PC-9 (cell line): Measurements from ENCODE around the gene ARHGAP22. TPM values are rescaled to one million over a fixed set of nuclear protein-coding genes. Genes with fewer than 3 reads are reported as not detected.

ENCODE experiments used
- BruUV-seq: library from RNA; stranded (reverse); fragments of 400-500 nt; replicated peaks from 2 replicates; lab custom pipeline; 2021; lab: Mats Ljungman, UMichigan
- CTCF ChIA-PET: fragments of 300-600 bp; sonication (Branson Sonifier 250); formaldehyde crosslinking; loops from one replicate; lab custom pipeline; 2022; ENCODE audit warnings: antibody characterized with exemption; lab: Charles Lee
- POLR2A ChIA-PET: fragments of 300-600 bp; sonication (Branson Sonifier 250); formaldehyde crosslinking; loops from one replicate; lab custom pipeline; 2022; ENCODE audit warnings: antibody characterized with exemption; ENCODE audit not compliant: unreplicated experiment; lab: Charles Lee
- DNase-seq, 2 experiments: peaks; one replicate each; pipeline versions ENCODE4 v3.0.0 to v3.0.0-alpha.2; 2015 to 2022; ENCODE audit warnings: mixed read lengths in 1 of 2
- H2AFZ ChIP-seq: fragments of 200-600 bp; sonication (generic); 2 replicates; pipeline ENCODE4 v1.8.1; 2017; ENCODE audit warnings: antibody characterized with exemption
- H3F3A ChIP-seq: fragments of 200-600 bp; sonication (generic); 2 replicates; pipeline ENCODE4 v1.8.1; 2017; ENCODE audit warnings: antibody characterized with exemption, mild to moderate bottlenecking, low read depth; ENCODE audit not compliant: insufficient read depth
- H3K27ac ChIP-seq: fragments of 200-600 bp; sonication (generic); 2 replicates; pipeline ENCODE4 v1.6.1; 2016; ENCODE audit warnings: mixed run types
- H3K27me3 ChIP-seq: fragments of 200-600 bp; sonication (generic); 2 replicates; pipeline ENCODE4 v1.6.1; 2016; ENCODE audit warnings: low read depth, mixed run types; ENCODE audit not compliant: insufficient read depth
- H3K36me3 ChIP-seq: fragments of 200-600 bp; sonication (generic); 2 replicates; pipeline ENCODE4 v1.6.1; 2016; ENCODE audit warnings: low read depth, mixed run types
- H3K4me1 ChIP-seq: fragments of 200-600 bp; sonication (generic); replicated peaks from 2 replicates; pipeline ENCODE4 v1.6.1; 2016; ENCODE audit warnings: mixed run types; ENCODE audit not compliant: insufficient read depth
- H3K4me2 ChIP-seq: fragments of 200-600 bp; sonication (generic); 2 replicates; pipeline ENCODE4 v1.6.1; 2017; ENCODE audit warnings: mixed run types
- H3K4me3 ChIP-seq: fragments of 200-600 bp; sonication (generic); 2 replicates; pipeline ENCODE4 v1.6.1; 2016; ENCODE audit warnings: mixed run types
- H3K79me2 ChIP-seq: fragments of 200-600 bp; sonication (generic); 2 replicates; pipeline ENCODE4 v1.6.1; 2017; ENCODE audit warnings: low read depth, mixed run types
- H3K9me2 ChIP-seq: fragments of 200-600 bp; sonication (generic); 2 replicates; pipeline ENCODE4 v1.8.1; 2017; ENCODE audit warnings: mild to moderate bottlenecking; ENCODE audit not compliant: insufficient read depth
- H3K9me3 ChIP-seq: fragments of 200-600 bp; sonication (generic); 2 replicates; pipeline ENCODE4 v1.8.1; 2016; ENCODE audit warnings: low read depth; ENCODE audit not compliant: insufficient read depth
- H4K20me1 ChIP-seq: fragments of 200-600 bp; sonication (generic); 2 replicates; pipeline ENCODE4 v1.8.1; 2017; ENCODE audit not compliant: insufficient read depth
- CTCF ChIP-seq: fragments of 200-600 bp; sonication (generic); conservative IDR thresholded peaks from 2 replicates; pipeline ENCODE4 v1.6.1; 2017; ENCODE audit warnings: mixed run types, antibody characterized with exemption, mild to moderate bottlenecking, moderate library complexity
- EZH2 ChIP-seq: fragments of 200-600 bp; sonication (generic); IDR thresholded peaks from 2 replicates; pipeline ENCODE4 v1.8.0; 2017; ENCODE audit warnings: antibody characterized with exemption, low read depth
- intact Hi-C: fragments of 100-400 bp; cut with micrococcal nuclease; formaldehyde crosslinking; loops from one replicate; pipeline ENCODE4 v1.10.0; 2022; ENCODE audit not compliant: unreplicated experiment
- total RNA-seq: library from RNA; stranded (reverse); gene quantifications from 2 replicates; pipeline ENCODE4 v1.2.3, GENCODE V29; 2021

ARHGAP22 gene
- total RNA-seq, 1 experiment from 2014 or later = 4.0 TPM

- H3K27me3 ChIP-seq = no peaks in the 10 kb centered on the region
- H3K4me1 ChIP-seq = peaks cover 11% of the 10 kb centered on the region
- H3K4me2 ChIP-seq = no peak overlapping the region
- TF ChIP-seq EZH2 = no peak
- no peak for TF ChIP-seq CTCF
- H4K20me1 ChIP-seq = no peaks in the 10 kb centered on the region
- no TSS peak for BruUV-seq
- ChIA-PET CTCF (no interaction called here), POLR2A (no interaction called here)
- intact Hi-C loops = no loop called here
- no peaks in the 10 kb centered on the region for H3K9me3 ChIP-seq
- no peaks in the 10 kb centered on the region for H3K79me2 ChIP-seq
- H3K4me3 ChIP-seq = no peak overlapping the region
- DNase-seq = no peak
- H2AFZ ChIP-seq = no peak overlapping the region
- H3K36me3 ChIP-seq = no peaks in the 10 kb centered on the region
- H3K27ac ChIP-seq = no peak overlapping the region
- H3F3A ChIP-seq = no peaks in the 10 kb centered on the region
- no peaks in the 10 kb centered on the region for H3K9me2 ChIP-seq
Measured at GRCh38 chr10:48599830-48600134, 5.1 kb downstream of the ARHGAP22 start.

- no peak overlapping the region for H2AFZ ChIP-seq
- ChIA-PET CTCF (no interaction called here), POLR2A (no interaction called here)
- H3K27me3 ChIP-seq = no peaks in the 10 kb centered on the region
- no peak for TF ChIP-seq EZH2
- no peak for TF ChIP-seq CTCF
- H3K27ac ChIP-seq = no peak overlapping the region
- H3K9me3 ChIP-seq = no peaks in the 10 kb centered on the region
- H3F3A ChIP-seq = no peaks in the 10 kb centered on the region
- no peaks in the 10 kb centered on the region for H4K20me1 ChIP-seq
- no TSS peak for BruUV-seq
- no peak overlapping the region for H3K4me3 ChIP-seq
- H3K4me2 ChIP-seq = no peak overlapping the region
- H3K9me2 ChIP-seq = no peaks in the 10 kb centered on the region
- intact Hi-C loops = no loop called here
- H3K79me2 ChIP-seq = no peaks in the 10 kb centered on the region
- H3K36me3 ChIP-seq = no peaks in the 10 kb centered on the region
- peaks cover 5% of the 10 kb centered on the region for H3K4me1 ChIP-seq
- no peak for DNase-seq
Measured at GRCh38 chr10:48598936-48599829, 5.7 kb downstream of the ARHGAP22 start.

- DNase-seq = peak in 1 of 2 experiments; percentile 7
- Histone ChIP-seq H3K36me3 (no peaks in the 10 kb centered on the region), H3K27ac (no peak overlapping the region), H3K4me2 (no peak overlapping the region), H3K27me3 (no peaks in the 10 kb centered on the region), H3K4me3 (no peak overlapping the region), H4K20me1 (no peaks in the 10 kb centered on the region), H2AFZ (no peak overlapping the region), H3K9me2 (no peaks in the 10 kb centered on the region), H3K79me2 (no peaks in the 10 kb centered on the region), H3K4me1 (no peaks in the 10 kb centered on the region), H3K9me3 (no peaks in the 10 kb centered on the region), H3F3A (no peaks in the 10 kb centered on the region)
- CTCF ChIA-PET = interaction anchor here (0.6 kb wide), 1 partner anchor 58 kb away, joined by 3 read pairs; no protein-coding TSS in a partner anchor
- POLR2A ChIA-PET = no interaction called here
- BruUV-seq = no TSS peak
- no peak for TF ChIP-seq CTCF
- no peak for TF ChIP-seq EZH2
- intact Hi-C loops = no loop called here
Measured at GRCh38 chr10:48598243-48598935, 6.5 kb downstream of the ARHGAP22 start.
